Ammon's horn (tissue), 1 donor: ENCODE measurements around the gene CHI3L1.

Experiments used
- DNase-seq: peaks from one replicate; pipeline ENCODE4 v3.0.0-alpha.2; 2016; ENCODE audit warnings: low spot score

CHI3L1 gene

DNA sequence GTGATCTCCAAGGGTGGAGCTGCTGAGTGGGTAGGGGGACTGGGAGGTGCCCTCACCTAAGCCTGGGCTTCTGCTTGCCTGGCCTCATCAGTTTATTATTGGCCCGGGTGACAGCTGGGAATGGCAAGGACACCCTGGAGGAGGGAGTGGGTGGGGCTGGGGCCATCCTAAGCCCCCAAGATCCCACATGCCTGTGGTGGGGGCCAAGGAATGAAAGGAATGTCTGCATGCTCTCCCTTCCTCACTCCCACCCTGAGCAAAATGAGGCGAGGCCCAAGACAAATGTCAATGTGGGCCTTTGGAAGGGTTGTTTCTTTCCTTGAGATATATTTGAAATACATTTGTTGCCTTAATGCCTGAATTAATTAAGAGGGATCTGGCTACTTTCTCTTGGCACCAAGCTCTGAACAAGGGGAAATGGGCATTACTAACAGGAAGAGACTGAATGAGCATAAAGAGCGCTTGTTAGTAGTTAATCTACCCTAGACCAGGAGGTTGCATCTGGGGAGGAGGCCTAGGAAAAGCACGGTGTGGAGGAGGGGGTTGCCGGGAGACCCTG, 19.7 kb upstream of the CHI3L1 start:
- DNase-seq: no peak

DNA sequence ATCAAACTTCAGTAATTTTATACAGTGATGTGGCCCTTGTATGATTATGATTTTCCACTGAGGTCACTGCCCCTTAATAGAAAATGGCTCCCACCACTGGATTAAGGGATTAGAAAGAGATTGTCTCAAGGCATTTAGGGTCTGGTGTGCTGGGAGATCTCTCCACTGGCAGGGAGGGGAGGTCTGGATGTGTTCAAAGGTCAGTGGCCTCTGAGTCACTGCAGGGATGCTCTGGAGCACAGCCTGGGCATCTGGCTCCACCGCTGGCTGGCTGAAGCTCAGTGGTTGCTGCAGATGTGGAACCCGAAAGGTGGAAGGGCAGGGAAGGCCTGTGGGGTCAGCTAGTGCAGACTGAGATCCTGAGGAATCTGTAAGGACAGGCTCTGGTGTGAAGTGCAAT, 18.3 kb upstream of the CHI3L1 start:
- no peak for DNase-seq

DNA sequence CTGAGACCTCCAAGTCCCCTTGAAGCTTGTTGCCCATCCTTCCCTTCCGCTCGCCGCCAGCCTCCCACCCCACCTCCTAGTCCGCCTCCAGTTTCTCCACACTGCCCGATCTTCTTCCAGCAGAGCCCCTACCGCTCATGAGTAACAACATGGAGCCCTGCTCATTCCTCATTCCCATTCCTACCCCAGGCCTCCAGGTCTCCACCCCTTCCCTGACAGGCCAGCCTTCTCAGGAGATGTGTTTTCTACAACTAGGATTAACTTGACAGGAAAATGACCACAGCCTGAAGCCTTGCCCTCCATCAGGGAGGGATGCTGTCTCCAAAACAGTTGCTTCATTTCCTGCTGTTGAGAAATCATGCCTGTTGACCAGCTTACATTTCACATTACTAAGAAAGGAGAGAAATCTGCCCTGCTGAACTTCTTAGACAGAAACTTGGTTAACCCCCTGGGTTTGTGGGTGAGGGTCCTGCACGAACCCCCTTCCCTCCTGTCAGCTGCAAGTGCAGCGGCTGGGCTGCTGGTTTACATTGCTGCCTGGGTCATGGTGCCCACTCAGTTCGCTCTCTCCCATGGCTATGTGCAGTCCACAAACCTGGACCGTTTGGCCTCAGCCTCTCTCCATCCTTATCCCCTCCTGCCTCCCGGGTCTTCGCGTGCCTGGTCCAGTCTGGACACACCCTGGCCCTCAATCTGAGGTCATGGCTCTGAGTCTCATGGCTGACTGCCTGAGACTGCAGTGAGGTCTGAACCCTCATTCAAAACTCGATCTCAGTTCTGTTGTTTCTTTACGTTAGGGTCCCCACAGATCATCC, 16.1 kb upstream of the CHI3L1 start:
- peak; percentile 58 for DNase-seq

DNA sequence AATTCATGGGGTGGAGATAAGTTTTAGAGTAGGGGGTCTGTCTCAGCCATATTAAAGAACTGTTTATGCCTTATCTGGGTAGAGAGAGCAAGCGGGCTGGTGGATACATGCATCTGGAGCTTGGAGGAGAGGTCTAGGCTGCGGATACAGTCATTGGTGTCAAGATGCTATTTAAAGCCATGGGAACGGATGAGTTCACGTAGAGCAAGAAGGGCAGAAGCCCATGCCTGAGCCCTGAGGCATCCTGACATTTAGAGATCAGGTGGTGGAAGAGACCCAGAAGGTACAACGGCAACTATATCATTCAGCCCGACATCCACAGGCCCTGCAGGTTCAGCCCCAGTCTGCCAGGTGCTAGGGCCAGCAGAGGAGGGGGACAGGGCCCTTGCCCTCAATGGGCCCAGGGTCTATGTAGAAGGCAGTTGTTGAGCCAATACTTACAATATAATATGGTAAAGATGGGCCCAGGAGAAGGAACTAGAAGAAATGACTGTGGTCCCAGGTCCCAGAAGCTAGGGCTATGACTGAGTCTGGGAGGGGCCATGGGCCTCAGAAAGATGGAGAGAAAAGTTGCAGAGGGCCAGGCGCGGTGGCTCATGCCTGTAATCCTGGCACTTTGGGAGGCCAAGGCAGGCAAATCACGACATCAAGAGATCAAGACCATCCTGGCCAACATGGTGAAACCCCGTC, 15.2 kb upstream of the CHI3L1 start:
- DNase-seq: no peak

DNA sequence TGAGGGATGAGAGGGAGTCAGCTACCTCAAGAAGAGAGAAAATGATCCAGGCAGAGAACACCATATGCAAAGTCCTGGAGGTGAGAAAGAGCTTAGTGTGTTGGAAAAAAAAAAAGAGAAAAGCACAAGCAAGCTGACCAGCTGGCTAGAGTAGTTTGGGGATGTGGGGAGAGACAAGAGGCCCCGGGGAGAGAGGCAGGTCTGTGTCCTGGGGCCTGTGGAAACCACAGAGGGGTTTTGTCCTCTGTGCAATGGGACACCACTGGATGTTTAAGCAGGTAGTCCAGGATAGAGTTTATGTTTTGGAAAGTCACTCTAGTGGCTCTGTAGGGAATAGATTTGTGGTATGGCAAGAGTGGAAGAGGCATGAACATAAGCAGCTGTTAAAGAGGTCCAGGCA, 14.4 kb upstream of the CHI3L1 start:
- DNase-seq: no peak

DNA sequence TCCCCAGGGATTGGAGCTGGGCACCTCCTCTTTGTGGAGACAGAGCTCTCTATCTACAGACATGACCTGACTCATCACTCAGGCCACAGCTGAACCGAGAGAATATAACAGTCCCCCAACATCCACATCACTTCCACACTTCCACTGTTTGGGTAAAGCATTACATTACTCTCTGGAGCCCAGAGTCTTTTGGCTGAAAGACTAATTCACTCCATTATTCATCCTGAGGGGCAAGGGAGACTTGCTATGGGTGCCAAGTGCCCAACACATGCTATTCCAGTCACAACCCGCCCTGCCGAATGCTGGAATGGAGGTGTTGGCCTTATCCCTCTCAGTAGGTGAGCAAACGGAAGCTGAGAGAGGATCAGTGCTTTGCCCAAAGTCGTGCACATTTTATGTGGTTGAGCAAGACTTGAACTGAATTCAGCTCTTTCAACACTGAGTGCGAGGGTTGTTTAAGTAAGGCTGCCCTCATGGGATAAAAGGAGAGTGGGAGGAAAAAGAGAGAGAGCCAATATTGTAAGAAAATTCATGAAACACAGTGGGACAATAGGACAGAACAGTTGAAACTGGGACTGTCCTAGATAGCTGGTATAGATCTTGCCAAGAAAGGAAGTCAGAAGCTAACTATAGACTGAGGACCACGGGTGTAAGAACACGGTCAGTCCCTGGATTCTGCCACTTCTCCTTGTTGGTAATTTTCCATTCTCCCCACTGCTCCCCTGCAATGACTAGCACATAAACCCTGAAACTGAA, 13.5 kb upstream of the CHI3L1 start:
- DNase-seq: peak; percentile 74

DNA sequence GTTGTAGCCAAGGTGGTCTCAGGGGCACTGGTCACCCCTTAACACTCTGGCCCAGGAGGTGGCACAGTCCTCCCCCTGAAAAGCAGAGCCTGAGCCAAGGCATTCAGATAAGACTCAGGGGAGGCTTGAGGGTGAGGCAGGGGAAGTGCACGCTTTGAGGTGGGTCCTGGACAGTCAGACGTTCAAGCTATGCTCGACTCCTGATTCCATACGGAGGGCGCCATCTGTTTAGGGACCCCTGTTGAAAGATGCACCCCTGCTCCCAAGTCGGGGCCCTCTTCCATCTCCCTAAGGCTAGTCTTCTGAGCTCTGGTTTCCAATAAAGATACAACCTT, 12.9 kb upstream of the CHI3L1 start:
- DNase-seq: no peak

DNA sequence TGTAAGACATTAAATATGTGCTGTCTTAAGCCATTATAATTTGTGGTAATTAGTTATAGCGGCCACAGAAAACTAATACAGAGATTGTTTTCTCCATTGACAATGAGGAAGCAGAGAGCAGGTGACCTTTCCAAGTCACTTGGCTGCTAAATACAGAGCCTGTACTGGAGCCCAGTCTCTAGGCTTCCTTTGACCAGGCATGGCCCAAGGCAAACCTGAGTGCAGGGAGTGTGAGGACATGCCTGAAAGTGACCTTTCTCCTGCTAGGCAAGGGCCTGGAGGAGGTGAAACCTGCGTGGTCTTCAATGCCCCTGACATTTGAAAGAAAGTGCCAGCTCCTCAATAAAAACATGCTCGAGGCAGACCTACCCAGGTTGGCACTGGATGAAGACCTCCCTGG, 12.5 kb upstream of the CHI3L1 start:
- DNase-seq: no peak

DNA sequence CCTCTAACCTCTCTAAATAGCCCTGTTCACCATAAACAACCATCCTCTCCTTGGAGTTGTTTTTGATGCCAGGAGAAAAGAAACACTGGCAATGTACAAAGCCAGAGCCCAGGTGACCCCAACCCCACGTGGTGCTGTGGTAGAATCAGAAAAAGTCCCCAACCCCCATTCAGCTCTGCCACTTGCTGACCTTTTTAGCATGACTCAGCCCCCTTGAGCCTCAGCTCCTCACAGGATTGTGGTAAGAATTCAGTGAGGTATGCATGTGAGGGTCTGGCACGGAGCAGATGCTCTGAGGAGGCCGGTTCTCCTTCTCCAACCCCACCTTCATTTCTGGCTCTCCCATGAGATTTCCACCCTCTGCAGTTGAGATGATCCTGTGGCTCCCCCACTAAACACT, 11.1 kb upstream of the CHI3L1 start:
- no peak for DNase-seq

DNA sequence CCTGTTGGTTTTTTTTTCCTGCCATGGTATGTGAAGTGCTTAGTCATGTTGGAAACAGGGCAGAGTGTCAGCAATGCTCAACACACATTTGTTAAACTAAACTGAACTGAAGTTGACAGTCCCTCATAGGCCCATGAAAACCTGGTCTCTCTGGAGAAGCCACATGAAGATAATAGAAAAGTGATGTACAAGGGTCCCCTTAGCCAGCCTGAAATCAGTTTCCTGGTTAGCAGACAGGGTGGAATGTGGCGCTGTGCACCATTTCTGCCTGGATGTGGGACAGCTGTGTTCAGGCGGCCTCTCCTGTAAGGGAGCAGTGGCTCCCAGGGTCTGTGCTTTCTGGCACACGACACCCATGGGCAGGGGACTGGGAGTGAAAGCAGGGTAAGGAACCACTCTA, 9.9 kb upstream of the CHI3L1 start:
- DNase-seq: no peak

DNA sequence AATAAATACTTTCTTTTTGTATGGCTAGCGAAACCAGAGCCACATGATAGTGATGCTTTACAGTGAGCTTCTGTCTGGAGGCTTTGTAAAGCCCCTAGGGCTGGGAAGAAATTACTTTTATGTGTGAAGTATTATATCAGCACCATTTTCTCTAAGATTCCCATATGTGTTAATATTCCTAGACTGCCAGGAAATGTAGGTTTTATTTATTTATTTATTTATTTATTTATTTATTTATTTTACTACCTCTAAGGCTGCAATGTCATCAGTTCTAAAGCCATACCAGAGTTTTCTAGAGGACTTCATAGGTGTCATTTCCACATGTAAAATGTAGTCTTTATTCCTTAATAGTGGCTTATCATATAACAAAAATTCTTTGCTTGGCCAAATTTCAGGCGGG, 4.4 kb upstream of the CHI3L1 start:
- no peak for DNase-seq

DNA sequence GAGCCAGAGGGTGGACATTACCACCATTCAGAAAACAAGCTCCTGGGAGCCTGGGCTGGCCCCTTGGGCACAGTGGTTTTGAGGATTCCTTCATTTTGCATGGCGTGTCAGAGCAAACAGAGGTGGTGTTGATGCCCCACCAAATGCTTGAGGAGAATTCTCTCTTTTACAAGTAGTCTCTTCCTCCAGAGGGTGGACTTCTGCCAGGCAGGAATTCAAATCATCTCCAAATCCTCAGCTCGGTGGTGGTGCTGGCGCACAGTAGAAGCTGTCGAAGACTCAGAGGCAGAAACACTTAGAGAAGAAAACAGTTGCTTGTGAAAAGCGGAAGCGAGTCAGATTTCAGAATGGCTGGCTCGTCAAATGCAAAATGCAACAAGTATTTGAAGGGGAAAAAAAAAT, 3.4 kb upstream of the CHI3L1 start:
- DNase-seq: no peak

DNA sequence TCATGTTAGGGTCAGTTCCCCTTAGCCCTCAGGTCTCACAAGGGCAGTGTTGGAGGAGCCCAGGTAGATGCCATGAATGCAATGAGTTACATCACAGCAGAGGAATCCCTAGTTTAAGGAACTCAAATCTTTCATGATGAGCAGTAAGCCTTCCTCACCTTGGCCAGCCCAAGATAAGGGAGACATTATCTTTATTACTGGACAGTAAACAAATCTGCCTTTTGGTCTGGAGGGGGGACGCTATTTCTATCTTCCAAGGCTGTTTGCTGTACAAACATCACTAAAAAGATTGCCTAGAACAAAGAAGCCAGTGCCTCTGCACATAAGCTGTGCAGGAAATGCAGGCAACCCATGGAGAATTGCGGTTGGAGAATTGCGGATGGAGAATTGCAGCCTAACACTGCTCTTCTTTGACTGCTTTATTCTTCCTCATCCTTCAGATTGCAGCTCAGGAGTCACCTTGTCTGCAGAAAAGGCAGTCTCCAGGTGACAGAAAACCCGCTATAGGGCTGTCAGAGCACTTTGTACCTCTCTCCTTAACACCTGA, 2.3 kb upstream of the CHI3L1 start:
- no peak for DNase-seq

DNA sequence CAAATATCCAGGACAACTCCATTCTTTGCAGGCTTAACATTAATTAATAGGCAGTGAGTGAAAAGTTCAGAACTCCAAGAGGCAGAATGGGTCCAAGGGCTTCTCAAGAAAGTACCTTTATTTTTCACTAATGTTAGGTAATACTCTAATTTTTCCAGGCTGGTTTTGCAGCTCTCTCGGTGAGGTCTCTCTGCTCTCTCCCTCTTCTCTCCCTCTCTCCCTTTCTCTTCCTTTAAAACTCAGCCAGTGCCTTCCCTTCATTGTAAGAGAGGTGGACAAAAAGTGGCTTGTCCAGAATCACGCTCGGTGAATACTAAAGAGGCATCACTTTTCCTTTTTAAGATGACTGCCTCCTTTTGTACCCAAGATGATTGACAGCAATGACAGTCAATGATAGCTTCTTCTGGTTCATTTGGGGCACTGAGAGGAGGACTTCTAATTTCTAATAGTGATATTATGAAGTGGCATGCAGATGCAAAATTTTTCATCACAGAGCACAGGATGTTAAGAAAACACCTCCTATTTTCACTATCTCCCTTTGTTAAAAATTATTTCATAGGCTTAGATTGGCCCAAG, 1.3 kb upstream of the CHI3L1 start:
- DNase-seq: peak; percentile 54

DNA sequence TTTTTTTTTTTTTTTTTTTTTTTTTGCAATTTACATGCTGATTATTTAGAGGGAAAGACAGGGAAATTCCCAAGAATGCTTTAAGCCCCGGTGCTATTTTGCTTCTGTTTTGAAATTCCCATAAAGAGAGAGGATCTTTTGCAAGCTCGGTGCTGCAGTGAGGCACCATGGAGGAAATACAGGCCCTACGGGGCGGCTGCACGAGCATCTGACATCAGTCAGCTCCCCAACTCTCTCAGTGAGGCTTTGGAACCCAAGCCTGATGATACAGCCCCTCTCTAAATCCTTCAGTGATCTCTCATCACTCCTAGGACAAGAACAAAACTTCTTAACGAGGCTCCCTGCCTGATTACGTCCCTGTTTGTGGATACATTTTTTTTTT, 791 bp upstream of the CHI3L1 start:
- DNase-seq: no peak

DNA sequence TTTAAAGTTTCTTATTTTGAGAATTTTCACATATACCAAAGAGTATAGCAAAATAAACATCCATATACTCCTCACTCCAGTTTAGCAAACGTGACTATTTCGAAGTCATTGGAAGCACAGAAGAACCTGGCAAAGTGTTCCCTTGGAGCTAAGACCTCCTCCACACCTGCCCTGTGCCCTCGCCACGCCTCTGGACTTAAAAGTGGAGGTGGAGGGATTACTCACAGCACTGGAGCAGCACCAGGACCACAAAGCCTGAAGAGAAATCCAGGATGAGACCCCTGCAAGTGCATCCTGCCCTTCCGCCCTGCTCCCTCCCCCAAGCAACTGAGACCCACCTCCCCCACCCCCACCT, 436 bp downstream of the CHI3L1 start:
- no peak for DNase-seq

DNA sequence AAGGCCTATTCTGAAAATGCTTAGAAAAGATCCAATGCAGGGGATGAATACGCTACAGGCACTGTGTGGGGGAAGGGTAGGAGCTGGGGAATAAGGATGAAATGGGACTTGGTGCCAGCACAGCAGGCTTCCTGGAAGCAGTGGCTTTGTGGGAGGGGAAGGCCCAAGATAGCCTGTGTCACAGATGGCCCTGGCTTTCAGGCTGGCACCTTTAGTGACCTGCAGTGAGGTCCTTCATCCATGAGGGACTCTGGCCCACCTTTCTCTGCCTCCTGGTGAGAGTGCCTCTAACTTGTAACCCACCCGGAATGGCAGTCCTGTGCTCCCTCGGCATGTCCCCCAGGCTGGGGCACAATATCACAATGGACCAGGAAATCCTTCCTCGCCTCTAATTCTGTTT, 919 bp downstream of the CHI3L1 start:
- DNase-seq: no peak

DNA sequence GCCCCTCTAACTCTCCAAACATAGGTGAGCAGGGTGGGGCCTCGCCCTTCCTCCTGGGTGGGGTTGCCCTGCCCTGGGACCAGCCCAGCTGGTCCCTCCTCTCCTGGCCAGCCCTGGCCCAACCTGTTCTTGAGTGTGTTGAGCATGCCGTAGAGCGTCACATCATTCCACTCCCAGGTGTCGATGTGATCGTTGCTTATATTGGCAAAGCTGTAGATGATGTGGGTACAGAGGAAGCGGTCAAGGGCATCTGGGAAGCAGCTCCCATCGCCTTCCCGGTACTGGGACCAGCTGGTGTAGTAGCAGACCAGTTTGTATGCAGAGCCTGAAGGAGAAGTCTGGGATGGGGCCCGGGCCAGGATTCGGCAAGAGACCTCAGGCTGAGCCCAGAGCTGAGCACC, 1.4 kb downstream of the CHI3L1 start:
- no peak for DNase-seq

DNA sequence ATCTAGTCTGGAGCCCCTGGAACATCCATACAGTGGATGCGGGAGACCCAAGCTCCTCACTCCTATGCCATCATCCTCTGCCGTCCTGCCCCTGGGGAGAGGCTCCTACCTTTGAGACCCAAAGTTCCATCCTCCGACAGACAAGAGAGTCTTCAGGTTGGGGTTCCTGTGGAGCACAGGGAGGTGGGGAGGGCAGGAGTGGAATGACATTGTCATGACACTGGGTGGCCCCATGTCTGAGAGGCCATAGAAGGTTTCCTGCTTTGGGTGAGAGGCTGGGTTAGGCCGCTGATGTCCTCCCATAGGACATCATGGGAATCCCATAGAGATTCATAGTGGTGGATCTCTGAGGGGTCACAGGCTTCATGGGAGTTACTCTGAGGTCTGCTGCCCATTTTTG, 2.0 kb downstream of the CHI3L1 start:
- no peak for DNase-seq

DNA sequence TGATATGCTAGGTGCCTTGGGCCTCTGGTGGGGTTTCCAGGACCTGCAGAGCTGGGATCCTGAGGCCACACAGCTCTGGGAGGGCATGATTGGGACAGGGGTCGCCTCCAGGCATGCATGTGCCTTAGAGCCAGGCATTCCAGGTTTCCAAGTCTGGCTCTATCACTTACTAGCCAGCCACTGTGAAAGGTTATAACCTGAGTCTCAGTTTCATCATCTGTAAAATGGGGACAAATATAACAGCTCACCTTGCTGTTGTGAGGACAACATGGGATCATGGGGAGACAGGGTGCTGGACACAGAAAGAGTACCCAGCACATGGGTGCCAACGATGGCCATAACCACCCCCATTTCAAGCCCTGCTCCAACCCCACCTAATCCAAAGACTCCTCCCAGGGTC, 2.7 kb downstream of the CHI3L1 start:
- no peak for DNase-seq

DNA sequence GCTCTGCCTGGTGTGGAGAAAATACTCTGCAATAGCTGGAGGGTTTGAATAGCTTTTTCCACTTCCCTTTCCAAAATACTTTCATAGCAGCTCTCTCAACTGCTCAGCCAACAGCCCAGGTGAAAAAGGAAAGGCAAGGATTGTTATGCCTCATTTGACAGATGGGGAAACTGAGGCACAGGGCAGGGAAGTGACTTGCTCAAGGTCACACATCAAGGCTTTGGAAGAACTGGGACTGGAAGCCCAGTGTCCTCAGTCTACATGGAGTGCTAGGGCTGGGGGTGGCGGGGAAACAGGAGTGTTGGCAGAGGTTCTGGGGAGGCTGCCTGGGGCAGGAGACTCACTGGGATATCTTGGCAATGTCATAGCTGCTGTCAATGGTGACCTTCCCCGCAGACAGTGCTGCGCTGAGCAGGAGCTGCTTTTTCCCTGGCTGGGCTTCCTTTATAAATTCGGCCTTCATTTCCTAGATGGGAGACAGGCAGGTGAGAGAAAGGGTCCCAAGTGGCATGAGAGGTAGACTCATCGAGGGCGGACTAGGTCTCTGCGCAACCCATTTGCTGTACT, 4.0 kb downstream of the CHI3L1 start:
- no peak for DNase-seq
